Fibroblast of pulmonary artery (primary cell): ENCODE data around the gene RCCD1.

Source experiments
- DNase-seq: peaks from one replicate; pipeline ENCODE4 v3.0.0-alpha.2; 2010; ENCODE audit warnings: low read depth
- H3K4me3 ChIP-seq: replicated peaks from 2 replicates; pipeline ENCODE4 v1.5.1; 2011; ENCODE audit warnings: low read depth, mild to moderate bottlenecking, control low read depth, low read length, moderate library complexity
- TF ChIP-seq, protein P1 (sequence below): IDR thresholded peaks from 2 replicates; pipeline ENCODE4 v1.5.1; 2011; ENCODE audit warnings: mild to moderate bottlenecking, control low read depth, low read length, inconsistent platforms; ENCODE audit errors: missing control alignments

Gene RCCD1

GRCh38 chr15:90936823-90937222 lies 17.9 kb upstream of the RCCD1 start:
- TF ChIP-seq, protein P1, sequence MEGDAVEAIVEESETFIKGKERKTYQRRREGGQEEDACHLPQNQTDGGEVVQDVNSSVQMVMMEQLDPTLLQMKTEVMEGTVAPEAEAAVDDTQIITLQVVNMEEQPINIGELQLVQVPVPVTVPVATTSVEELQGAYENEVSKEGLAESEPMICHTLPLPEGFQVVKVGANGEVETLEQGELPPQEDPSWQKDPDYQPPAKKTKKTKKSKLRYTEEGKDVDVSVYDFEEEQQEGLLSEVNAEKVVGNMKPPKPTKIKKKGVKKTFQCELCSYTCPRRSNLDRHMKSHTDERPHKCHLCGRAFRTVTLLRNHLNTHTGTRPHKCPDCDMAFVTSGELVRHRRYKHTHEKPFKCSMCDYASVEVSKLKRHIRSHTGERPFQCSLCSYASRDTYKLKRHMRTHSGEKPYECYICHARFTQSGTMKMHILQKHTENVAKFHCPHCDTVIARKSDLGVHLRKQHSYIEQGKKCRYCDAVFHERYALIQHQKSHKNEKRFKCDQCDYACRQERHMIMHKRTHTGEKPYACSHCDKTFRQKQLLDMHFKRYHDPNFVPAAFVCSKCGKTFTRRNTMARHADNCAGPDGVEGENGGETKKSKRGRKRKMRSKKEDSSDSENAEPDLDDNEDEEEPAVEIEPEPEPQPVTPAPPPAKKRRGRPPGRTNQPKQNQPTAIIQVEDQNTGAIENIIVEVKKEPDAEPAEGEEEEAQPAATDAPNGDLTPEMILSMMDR: no peak
- no peak overlapping the region for H3K4me3 ChIP-seq
- DNase-seq: no peak

DNA sequence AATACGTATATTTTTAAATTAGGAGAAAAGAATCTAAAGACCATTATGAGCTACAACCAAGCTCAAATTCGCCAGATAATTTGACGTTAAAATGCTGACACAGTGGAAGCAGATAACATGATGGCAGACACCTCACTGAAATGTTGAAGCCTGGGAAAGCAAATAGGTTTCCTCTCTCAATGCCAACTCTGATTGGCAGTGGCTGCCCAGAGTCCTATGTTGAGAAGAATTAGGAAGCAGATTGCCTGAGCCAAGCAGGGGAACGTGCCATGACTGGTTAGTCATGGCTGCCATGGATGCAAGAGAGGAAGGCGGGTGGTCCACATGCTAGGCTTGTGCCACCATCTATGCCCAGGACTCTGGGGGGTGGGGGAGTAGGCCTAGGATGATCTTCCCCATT lies 16.4 kb upstream of the RCCD1 start:
- H3K4me3 ChIP-seq: no peak overlapping the region
- TF ChIP-seq, protein P1: no peak
- no peak for DNase-seq

DNA sequence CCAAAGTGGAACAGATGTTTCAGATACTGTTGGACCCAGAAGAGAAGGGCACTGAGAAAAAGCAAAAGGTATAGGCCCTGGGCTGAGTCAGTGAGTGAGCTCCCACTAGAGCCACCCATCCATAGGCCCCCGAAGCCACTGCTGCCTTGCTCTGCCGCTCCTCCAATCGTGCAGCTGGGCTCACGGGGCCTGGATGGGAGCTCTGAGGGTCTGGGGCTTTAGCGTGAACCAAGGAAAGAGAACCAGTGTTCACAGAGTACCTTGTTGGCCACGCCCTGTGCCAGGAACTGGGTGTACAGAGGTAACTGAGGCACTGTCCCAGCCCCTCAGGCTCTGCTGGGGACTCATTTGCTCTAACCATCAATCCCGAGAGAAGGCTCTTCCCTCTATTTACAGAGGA lies 14.9 kb upstream of the RCCD1 start:
- TF ChIP-seq, protein P1: no peak
- no peak overlapping the region for H3K4me3 ChIP-seq
- no peak for DNase-seq

- no peak overlapping the region for H3K4me3 ChIP-seq
- TF ChIP-seq, protein P1: no peak
- no peak for DNase-seq
These were observed 13.6 kb upstream of the RCCD1 start for GRCh38 chr15:90941038-90941437.

DNA sequence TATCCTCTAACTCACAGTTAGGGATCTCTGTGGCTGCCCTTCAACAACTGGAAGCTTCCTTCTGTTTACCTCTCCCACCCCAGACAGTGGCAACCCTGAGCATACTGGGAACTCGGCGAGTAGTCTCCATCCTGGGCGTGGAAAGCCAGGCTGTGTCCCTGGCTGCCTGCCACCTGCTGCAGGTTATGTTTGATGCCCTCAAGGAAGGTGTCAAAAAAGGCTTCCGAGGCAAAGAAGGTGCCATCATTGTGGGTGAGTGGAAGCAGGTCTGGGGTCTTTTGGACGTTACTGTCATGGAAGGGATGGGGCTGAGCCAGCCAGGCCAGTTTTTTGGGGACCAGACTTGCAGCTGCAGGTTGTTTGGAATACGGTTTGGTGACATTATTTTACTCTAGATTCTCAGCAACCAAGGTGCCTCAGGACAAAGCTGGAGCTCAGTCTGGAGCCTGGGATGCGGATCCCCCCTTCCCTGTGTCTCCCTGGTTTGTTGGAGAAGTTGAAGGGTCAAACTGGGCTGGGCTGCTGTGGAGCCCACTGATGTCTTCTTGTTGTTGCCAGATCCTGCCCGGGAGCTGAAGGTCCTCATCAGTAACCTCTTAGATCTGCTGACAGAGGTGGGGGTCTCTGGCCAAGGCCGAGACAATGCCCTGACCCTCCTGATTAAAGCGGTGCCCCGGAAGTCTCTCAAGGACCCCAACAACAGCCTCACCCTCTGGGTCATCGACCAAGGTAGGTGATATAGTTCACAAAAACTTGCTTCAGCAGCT lies 12.1 kb upstream of the RCCD1 start:
- no peak for DNase-seq
- TF ChIP-seq, protein P1: no peak
- no peak overlapping the region for H3K4me3 ChIP-seq

DNA sequence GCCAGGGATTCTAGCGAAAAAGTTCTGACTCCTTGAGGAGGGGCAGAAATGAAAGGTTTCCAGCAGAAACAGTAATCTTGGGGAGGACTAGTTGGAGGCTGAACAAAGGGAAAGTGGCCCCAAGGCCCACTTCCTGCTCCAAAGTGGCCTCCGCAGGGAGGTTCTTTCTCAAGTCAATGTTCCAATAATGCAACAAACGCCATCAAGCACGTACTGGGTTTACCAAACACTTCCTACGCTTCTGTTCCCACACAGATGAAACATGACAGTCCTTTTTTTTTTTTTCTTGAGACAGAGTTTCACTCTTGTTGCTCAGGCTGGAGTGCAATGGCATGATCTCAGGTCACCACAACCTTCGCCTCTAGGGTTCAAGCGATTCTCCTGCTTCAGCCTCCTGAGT lies 9.6 kb upstream of the RCCD1 start:
- TF ChIP-seq, protein P1: no peak
- DNase-seq: no peak
- H3K4me3 ChIP-seq: no peak overlapping the region

GRCh38 chr15:90946538-90946937 lies 8.1 kb upstream of the RCCD1 start:
- no peak overlapping the region for H3K4me3 ChIP-seq
- no peak for DNase-seq
- TF ChIP-seq, protein P1: no peak
